Measurements from ENCODE around the gene YEATS2. TPM values are rescaled to one million over a fixed set of nuclear protein-coding genes. Genes with fewer than 3 reads are reported as not detected.

YEATS2 gene
- total RNA-seq, 1 experiment from 2014 or later, result 34.5 TPM

DNA sequence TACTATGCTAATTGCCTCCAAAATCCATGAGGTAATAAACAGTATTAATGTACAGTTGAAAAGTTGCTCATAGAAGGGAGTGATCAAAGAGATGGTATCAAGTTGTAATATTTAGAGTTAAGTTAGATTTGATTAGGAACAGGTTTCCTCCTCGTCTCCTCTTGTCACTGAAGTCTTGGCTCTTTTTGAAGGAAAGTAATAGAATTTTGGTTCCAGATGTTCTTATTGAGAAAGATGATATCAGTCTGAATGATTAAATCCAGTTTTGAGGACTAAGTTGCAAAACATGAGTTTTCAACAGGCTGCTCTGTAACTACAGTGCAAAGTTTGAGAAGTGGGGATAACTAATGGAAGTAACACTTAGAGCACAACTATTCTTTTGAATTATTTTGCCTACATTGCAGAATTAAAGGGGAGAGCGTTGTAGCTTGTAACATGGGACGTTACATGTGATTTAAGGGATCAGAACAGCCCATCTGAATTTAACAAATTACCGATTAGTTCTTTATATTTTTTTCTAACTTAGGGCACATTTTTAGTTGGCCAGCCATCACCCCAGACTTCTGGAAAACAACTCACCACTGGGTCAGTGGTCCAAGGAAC is 79.5 kb downstream of the YEATS2 start:
- Histone ChIP-seq H3K4me1 (no peaks in the 10 kb centered on the region), H3K9me3 (no peaks in the 10 kb centered on the region), H3K27me3 (replicated peaks; ENCODE audit: control insufficient read depth, insufficient read depth, low read length) (no peaks in the 10 kb centered on the region), H3K36me3 (ENCODE audit: control insufficient read depth, insufficient read depth, low read length) (peaks cover 8% of the 10 kb centered on the region; the same call in 1 of the 2 replicates), H3K4me3 (ENCODE audit: low read depth, low read length) (no peak overlapping the region)
- TF ChIP-seq, protein P1, sequence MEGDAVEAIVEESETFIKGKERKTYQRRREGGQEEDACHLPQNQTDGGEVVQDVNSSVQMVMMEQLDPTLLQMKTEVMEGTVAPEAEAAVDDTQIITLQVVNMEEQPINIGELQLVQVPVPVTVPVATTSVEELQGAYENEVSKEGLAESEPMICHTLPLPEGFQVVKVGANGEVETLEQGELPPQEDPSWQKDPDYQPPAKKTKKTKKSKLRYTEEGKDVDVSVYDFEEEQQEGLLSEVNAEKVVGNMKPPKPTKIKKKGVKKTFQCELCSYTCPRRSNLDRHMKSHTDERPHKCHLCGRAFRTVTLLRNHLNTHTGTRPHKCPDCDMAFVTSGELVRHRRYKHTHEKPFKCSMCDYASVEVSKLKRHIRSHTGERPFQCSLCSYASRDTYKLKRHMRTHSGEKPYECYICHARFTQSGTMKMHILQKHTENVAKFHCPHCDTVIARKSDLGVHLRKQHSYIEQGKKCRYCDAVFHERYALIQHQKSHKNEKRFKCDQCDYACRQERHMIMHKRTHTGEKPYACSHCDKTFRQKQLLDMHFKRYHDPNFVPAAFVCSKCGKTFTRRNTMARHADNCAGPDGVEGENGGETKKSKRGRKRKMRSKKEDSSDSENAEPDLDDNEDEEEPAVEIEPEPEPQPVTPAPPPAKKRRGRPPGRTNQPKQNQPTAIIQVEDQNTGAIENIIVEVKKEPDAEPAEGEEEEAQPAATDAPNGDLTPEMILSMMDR (IDR thresholded peaks at IDR 0.05; ENCODE audit: insufficient read depth in 1 of 2, low read depth in 1 of 2, low read length in 1 of 2, severe bottlenecking in 1 of 2, unreplicated experiment in 1 of 2), result no peak
- BruUV-seq (replicated peaks), result no TSS peak
- Mint-ChIP-seq H3K4me1 (ENCODE audit: low read depth, unreplicated experiment) (no peaks in the 10 kb centered on the region), H3K9me3 (ENCODE audit: unreplicated experiment) (no peaks in the 10 kb centered on the region), H3K27me3 (ENCODE audit: insufficient read depth, unreplicated experiment) (no peaks in the 10 kb centered on the region), H3K27ac (ENCODE audit: unreplicated experiment) (no peak overlapping the region), H3K36me3 (ENCODE audit: insufficient read depth, unreplicated experiment) (peaks cover 79% of the 10 kb centered on the region), H3K4me3 (ENCODE audit: unreplicated experiment) (no peak overlapping the region)
- CTCF ChIA-PET, result no interaction called here
- DNase-seq, result no peak
- POLR2A ChIA-PET, result no interaction called here
- intact Hi-C loops (cut with micrococcal nuclease; ENCODE audit: unreplicated experiment), result no loop called here

DNA sequence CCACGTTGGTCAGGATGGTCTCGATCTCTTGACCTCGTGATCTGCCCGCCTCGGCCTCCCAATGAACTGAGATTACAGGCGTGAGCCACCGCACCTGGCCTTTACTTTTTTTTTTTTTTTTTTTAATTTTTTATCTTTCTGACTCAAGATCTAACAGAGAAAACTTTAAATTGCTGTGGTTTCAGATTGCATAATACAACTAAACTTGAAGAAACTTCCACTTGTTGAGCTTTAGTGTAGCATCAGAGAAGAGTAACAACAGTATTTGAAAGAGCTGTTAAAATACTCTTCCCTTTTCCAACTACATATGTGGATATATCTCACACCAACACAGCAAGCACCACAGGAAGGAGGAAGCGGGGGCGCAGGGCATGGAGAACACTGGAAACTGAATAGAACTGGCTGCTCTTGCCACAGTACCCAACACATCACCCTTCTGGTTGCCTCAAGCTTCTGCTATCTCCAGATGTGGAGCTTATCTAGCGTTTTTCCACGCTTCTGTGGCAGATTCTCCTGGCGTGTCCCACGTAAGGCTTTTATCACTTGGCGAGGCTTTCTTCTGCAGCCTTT is 82.4 kb downstream of the YEATS2 start:
- Histone ChIP-seq H3K27me3 (replicated peaks; ENCODE audit: control insufficient read depth, insufficient read depth, low read length) (no peaks in the 10 kb centered on the region), H3K9me3 (no peaks in the 10 kb centered on the region), H3K4me1 (no peaks in the 10 kb centered on the region), H3K36me3 (ENCODE audit: control insufficient read depth, insufficient read depth, low read length) (peaks cover 2% of the 10 kb centered on the region; the same call in 1 of the 2 replicates), H3K4me3 (ENCODE audit: low read depth, low read length) (no peak overlapping the region)
- Mint-ChIP-seq H3K27me3 (ENCODE audit: insufficient read depth, unreplicated experiment) (no peaks in the 10 kb centered on the region), H3K9me3 (ENCODE audit: unreplicated experiment) (no peaks in the 10 kb centered on the region), H3K36me3 (ENCODE audit: insufficient read depth, unreplicated experiment) (peaks cover 78% of the 10 kb centered on the region), H3K4me3 (ENCODE audit: unreplicated experiment) (no peak overlapping the region), H3K27ac (ENCODE audit: unreplicated experiment) (no peak overlapping the region), H3K4me1 (ENCODE audit: low read depth, unreplicated experiment) (no peaks in the 10 kb centered on the region)
- CTCF ChIA-PET, result no interaction called here
- POLR2A ChIA-PET, result no interaction called here
- TF ChIP-seq, protein P1 (IDR thresholded peaks at IDR 0.05; ENCODE audit: insufficient read depth in 1 of 2, low read depth in 1 of 2, low read length in 1 of 2, severe bottlenecking in 1 of 2, unreplicated experiment in 1 of 2), result no peak
- intact Hi-C loops (cut with micrococcal nuclease; ENCODE audit: unreplicated experiment), result no loop called here
- DNase-seq, result no peak
- no TSS peak for BruUV-seq (replicated peaks)

DNA sequence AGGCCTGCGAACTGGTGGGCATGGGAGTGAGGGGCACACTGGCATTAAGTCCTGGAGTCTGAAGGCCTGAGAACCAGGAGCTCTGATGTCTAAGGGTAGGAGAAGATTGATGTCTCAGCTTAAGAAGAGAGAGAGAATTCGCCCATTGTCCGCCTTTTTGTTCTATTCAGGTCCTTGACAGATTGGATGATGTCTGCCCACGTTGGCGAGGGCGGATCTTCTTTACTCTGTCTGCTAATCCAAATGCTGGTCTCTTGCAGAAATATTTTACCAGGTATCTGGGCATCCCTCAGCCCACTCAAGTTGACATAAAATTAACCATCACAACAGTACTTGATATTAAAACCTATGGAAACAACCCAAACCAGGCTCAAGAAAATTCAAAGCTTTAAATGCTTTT is 83.6 kb downstream of the YEATS2 start:
- DNase-seq, result no peak
- TF ChIP-seq, protein P1 (IDR thresholded peaks at IDR 0.05; ENCODE audit: insufficient read depth in 1 of 2, low read depth in 1 of 2, low read length in 1 of 2, severe bottlenecking in 1 of 2, unreplicated experiment in 1 of 2), result no peak
- CTCF ChIA-PET, result no interaction called here
- no TSS peak for BruUV-seq (replicated peaks)
- no peaks in the 10 kb centered on the region for H3K4me1 ChIP-seq
- Mint-ChIP-seq H3K27ac (ENCODE audit: unreplicated experiment) (no peak overlapping the region), H3K9me3 (ENCODE audit: unreplicated experiment) (no peaks in the 10 kb centered on the region), H3K27me3 (ENCODE audit: insufficient read depth, unreplicated experiment) (no peaks in the 10 kb centered on the region), H3K36me3 (ENCODE audit: insufficient read depth, unreplicated experiment) (peaks cover 75% of the 10 kb centered on the region), H3K4me3 (ENCODE audit: unreplicated experiment) (no peak overlapping the region), H3K4me1 (ENCODE audit: low read depth, unreplicated experiment) (no peaks in the 10 kb centered on the region)
- H3K36me3 ChIP-seq (ENCODE audit: control insufficient read depth, insufficient read depth, low read length), result peaks cover 2% of the 10 kb centered on the region; the same call in 1 of the 2 replicates
- no peak overlapping the region for H3K4me3 ChIP-seq (ENCODE audit: low read depth, low read length)
- H3K27me3 ChIP-seq (replicated peaks; ENCODE audit: control insufficient read depth, insufficient read depth, low read length), result no peaks in the 10 kb centered on the region
- intact Hi-C loops (cut with micrococcal nuclease; ENCODE audit: unreplicated experiment), result no loop called here
- no peaks in the 10 kb centered on the region for H3K9me3 ChIP-seq
- POLR2A ChIA-PET, result no interaction called here

Data from Caco-2 (cell line).